Measurements from ENCODE around the gene TTC33.
"Not testable (repeated sequence)": the region's sequence is repeated elsewhere in the genome, so short reads cannot be mapped to it uniquely, and the experiment has no call there.

Gene TTC33

GRCh38 chr5:40716590-40716989 is 39.2 kb downstream of the TTC33 start:
- DNase-seq (ENCODE audit: low read depth): no peak

GRCh38 chr5:40716000-40716399 is 39.8 kb downstream of the TTC33 start:
- no peak for DNase-seq (ENCODE audit: low read depth)

GRCh38 chr5:40714001-40714400 is 41.8 kb downstream of the TTC33 start:
- DNase-seq (ENCODE audit: low read depth): no peak

GRCh38 chr5:40710575-40710974 is 45.2 kb downstream of the TTC33 start:
- DNase-seq (ENCODE audit: low read depth): not testable (repeated sequence)

GRCh38 chr5:40705484-40705883 is 50.3 kb downstream of the TTC33 start:
- not testable (repeated sequence) for DNase-seq (ENCODE audit: low read depth)

GRCh38 chr5:40702027-40702426 is 53.7 kb downstream of the TTC33 start:
- DNase-seq (ENCODE audit: low read depth): not testable (repeated sequence)

- DNase-seq (ENCODE audit: low read depth): no peak
Measured at GRCh38 chr5:40700116-40700782, 55.5 kb downstream of the TTC33 start.

GRCh38 chr5:40694433-40694832 is 61.3 kb downstream of the TTC33 start:
- DNase-seq (ENCODE audit: low read depth): no peak

- DNase-seq (ENCODE audit: low read depth): no peak
Measured at GRCh38 chr5:40691894-40692293, 63.9 kb downstream of the TTC33 start.

GRCh38 chr5:40690267-40690666 is 65.5 kb downstream of the TTC33 start:
- no peak for DNase-seq (ENCODE audit: low read depth)

GRCh38 chr5:40689438-40689837 is 66.3 kb downstream of the TTC33 start:
- DNase-seq (ENCODE audit: low read depth): no peak

- no peak for DNase-seq (ENCODE audit: low read depth)
Measured at GRCh38 chr5:40688996-40689395, 66.8 kb downstream of the TTC33 start.

- peak; percentile 83 for DNase-seq (ENCODE audit: low read depth)
Measured at GRCh38 chr5:40688127-40688761, 67.5 kb downstream of the TTC33 start.

GRCh38 chr5:40687321-40687720 is 68.4 kb downstream of the TTC33 start:
- no peak for DNase-seq (ENCODE audit: low read depth)

- DNase-seq (ENCODE audit: low read depth): no peak
Measured at GRCh38 chr5:40685976-40686486, 69.7 kb downstream of the TTC33 start.

- no peak for DNase-seq (ENCODE audit: low read depth)
Measured at GRCh38 chr5:40685193-40685592, 70.6 kb downstream of the TTC33 start.

- no peak for DNase-seq (ENCODE audit: low read depth)
Measured at GRCh38 chr5:40683305-40683704, 72.5 kb downstream of the TTC33 start.

GRCh38 chr5:40682154-40683017 is 73.4 kb downstream of the TTC33 start:
- DNase-seq (ENCODE audit: low read depth): no peak

GRCh38 chr5:40681363-40682153 is 74.2 kb downstream of the TTC33 start:
- DNase-seq (ENCODE audit: low read depth): no peak

- DNase-seq (ENCODE audit: low read depth): peak; percentile 37
Measured at GRCh38 chr5:40680741-40681362, 74.9 kb downstream of the TTC33 start.

GRCh38 chr5:40679913-40680681 is 75.7 kb downstream of the TTC33 start, which contains the start of gene PTGER4:
Gene PTGER4, plus strand, starts transcription at chr5:40679915. Its CDS starts 1,079 bp downstream, at chr5:40680994.
- no peak for DNase-seq (ENCODE audit: low read depth)

All from activated T-cell treated with anti-CD3 and anti-CD28 coated beads for 1 hour (primary cell).